Breast epithelium (tissue), 4 donors: ENCODE measurements around the gene NXT2. TPM values are rescaled to one million over a fixed set of nuclear protein-coding genes. Genes with fewer than 3 reads are reported as not detected.

Experiments used
- DNase-seq, 2 donors: peaks; one replicate each; pipeline ENCODE4 v3.0.0-alpha.2; 2019; ENCODE audit warnings: low spot score in 2 of 2
- H3K27ac ChIP-seq, 2 donors: fragments of 200-600 bp; sonication (generic) in 1 of 2; one replicate each; pipeline ENCODE4 v1.5.1; 2016 to 2019; ENCODE audit warnings: mild to moderate bottlenecking in 1 of 2
- H3K27me3 ChIP-seq, 2 donors: fragments of 200-600 bp; sonication (generic) in 1 of 2; one replicate each; pipeline versions ENCODE4 v1.5.1 to v1.6.0; 2017 to 2019; ENCODE audit warnings: control low read depth in 1 of 2, mild to moderate bottlenecking in 1 of 2
- H3K36me3 ChIP-seq: fragments of 200-600 bp; one replicate; pipeline ENCODE4 v1.5.1; 2019
- H3K4me1 ChIP-seq, 2 donors: fragments of 200-600 bp; sonication (generic); one replicate each; pipeline ENCODE4 v1.5.1; 2016 to 2019; ENCODE audit warnings: control low read depth in 1 of 2
- H3K4me3 ChIP-seq, 3 donors: fragments of 200-600 bp; sonication (generic); 1 replicate in 2 of 3; 2 replicates in 1 of 3; pipeline ENCODE4 v1.5.1; 2016 to 2019; ENCODE audit warnings: mild to moderate bottlenecking in 3 of 3, moderate library complexity in 2 of 3
- H3K9me3 ChIP-seq, 2 donors: fragments of 200-600 bp; sonication (generic) in 1 of 2; one replicate each; pipeline ENCODE4 v1.5.1; 2016 to 2019; ENCODE audit warnings: control low read depth in 1 of 2
- CTCF ChIP-seq, 3 donors: fragments of 450-650 bp; IDR thresholded peaks; one replicate each; pipeline ENCODE4 v1.5.1; 2016 to 2017; ENCODE audit warnings: antibody characterized with exemption in 3 of 3, mild to moderate bottlenecking in 3 of 3, moderate library complexity in 3 of 3
- POLR2A ChIP-seq: fragments of 450-650 bp; IDR thresholded peaks from one replicate; pipeline ENCODE4 v1.6.1; 2016; ENCODE audit warnings: antibody characterized with exemption, mild to moderate bottlenecking, moderate library complexity
- POLR2AphosphoS5 ChIP-seq, 3 donors: sonication (generic); formaldehyde crosslinking; IDR thresholded peaks; one replicate each; pipeline ENCODE4 v1.6.1; 2017; ENCODE audit warnings: antibody characterized with exemption in 3 of 3
- intact Hi-C: fragments of 100-400 bp; cut with DNase I; formaldehyde crosslinking; loops from one replicate; pipeline ENCODE4 v1.15.1; 2023; ENCODE audit warnings: low total_unique reads
- total RNA-seq, 3 donors: library from RNA; depleted of rRNA; stranded (reverse); fragments of >200 nt; gene quantifications; one replicate each; pipeline ENCODE4 v1.1.0, GENCODE V29; 2016

NXT2 gene
- total RNA-seq, 3 donors from 2014 or later: 9.5 to 17.9 (median 12.3) TPM

- no peaks in the 10 kb centered on the region for H3K9me3 ChIP-seq
- TF ChIP-seq CTCF (IDR thresholded peaks at IDR 0.05): no peak
- TF ChIP-seq POLR2AphosphoS5 (IDR thresholded peaks at IDR 0.05): no peak
- no peak for TF ChIP-seq POLR2A
- H3K27me3 ChIP-seq: peaks cover 0 to 50% of the 10 kb centered on the region in 2 donors
- no peaks in the 10 kb centered on the region for H3K4me1 ChIP-seq
- no peak for DNase-seq
- no peak overlapping the region for H3K4me3 ChIP-seq
- no peaks in the 10 kb centered on the region for H3K36me3 ChIP-seq
- H3K27ac ChIP-seq: no peak overlapping the region
- intact Hi-C loops: no loop called here
Observed at GRCh38 chrX:109577055-109577454, 40.4 kb downstream of the NXT2 start.

DNA sequence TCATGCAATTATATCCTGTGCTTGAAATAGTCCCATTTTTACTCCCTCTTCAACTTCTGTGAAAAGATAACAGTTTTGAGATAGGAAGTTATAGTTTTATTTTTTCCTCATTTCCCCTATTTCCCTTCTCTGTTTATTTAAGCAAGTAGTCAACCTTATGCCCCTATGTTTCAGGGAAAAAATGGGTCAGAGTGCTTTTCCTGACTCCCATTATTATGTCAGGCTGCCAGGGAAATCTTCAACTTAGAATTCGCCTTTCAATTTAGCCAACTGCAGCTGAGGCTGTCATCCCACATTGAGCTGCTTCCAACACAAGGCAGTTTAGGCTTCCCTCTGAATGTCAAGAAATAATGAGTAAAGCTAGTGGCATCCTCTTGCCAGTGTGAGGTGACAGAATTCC, 42.3 kb downstream of the NXT2 start:
- Histone ChIP-seq H3K27ac (no peak overlapping the region), H3K9me3 (no peaks in the 10 kb centered on the region), H3K36me3 (no peaks in the 10 kb centered on the region), H3K4me1 (no peaks in the 10 kb centered on the region), H3K4me3 (no peak overlapping the region), H3K27me3 (peaks cover 0 to 48% of the 10 kb centered on the region in 2 donors)
- DNase-seq: no peak
- intact Hi-C loops: no loop called here
- no peak for TF ChIP-seq POLR2A
- TF ChIP-seq CTCF (IDR thresholded peaks at IDR 0.05): no peak
- TF ChIP-seq POLR2AphosphoS5 (IDR thresholded peaks at IDR 0.05): no peak

GRCh38 chrX:109585488-109585887, 48.8 kb downstream of the NXT2 start:
- no peak for TF ChIP-seq POLR2AphosphoS5 (IDR thresholded peaks at IDR 0.05)
- no peak for TF ChIP-seq CTCF (IDR thresholded peaks at IDR 0.05)
- no peak for TF ChIP-seq POLR2A
- no peaks in the 10 kb centered on the region for H3K36me3 ChIP-seq
- no peak overlapping the region for H3K4me3 ChIP-seq
- peaks cover 0 to 62% of the 10 kb centered on the region in 2 donors for H3K27me3 ChIP-seq
- intact Hi-C loops: no loop called here
- H3K9me3 ChIP-seq: no peaks in the 10 kb centered on the region
- no peaks in the 10 kb centered on the region for H3K4me1 ChIP-seq
- no peak overlapping the region for H3K27ac ChIP-seq
- no peak for DNase-seq

DNA sequence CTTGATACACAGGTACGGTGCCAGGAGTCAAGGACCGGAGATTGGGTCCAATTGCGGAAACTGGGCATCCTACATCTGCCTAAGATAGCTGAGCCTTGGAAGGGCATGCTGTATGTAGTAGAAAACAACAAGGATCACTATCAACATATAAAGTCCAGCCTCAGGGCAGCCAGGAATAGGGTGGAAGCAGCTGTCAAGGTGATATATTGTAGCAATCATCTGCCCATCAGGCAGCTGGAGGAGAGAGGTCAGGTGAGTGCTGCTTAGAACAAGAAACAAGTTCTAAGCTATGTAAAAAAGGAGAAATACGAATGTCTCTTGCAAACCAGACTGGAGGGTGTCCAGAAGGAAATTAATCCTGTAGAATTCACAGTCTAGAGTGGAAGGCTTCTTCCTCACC, 53.5 kb downstream of the NXT2 start:
- Histone ChIP-seq H3K27ac (no peak overlapping the region), H3K27me3 (peaks cover 0 to 69% of the 10 kb centered on the region in 2 donors), H3K9me3 (no peaks in the 10 kb centered on the region), H3K36me3 (no peaks in the 10 kb centered on the region), H3K4me3 (no peak overlapping the region), H3K4me1 (no peaks in the 10 kb centered on the region)
- DNase-seq: no peak
- intact Hi-C loops: no loop called here
- TF ChIP-seq CTCF (IDR thresholded peaks at IDR 0.05): no peak
- no peak for TF ChIP-seq POLR2A
- no peak for TF ChIP-seq POLR2AphosphoS5 (IDR thresholded peaks at IDR 0.05)

Other genes starting within 250 kb of the NXT2 start
- gene GUCY2F, start 54.8 kb upstream of the NXT2 start, total RNA-seq: not detected
- gene KCNE5, start 88.3 kb downstream of the NXT2 start, total RNA-seq: 1 to 10 TPM in 1 of 3 donors, under 1 TPM in 2; 0.44 to 1.4 (median 0.66) TPM
- gene ACSL4, start 196.4 kb downstream of the NXT2 start, total RNA-seq: 100 to 1,000 TPM in 1 of 3 donors, 10 to 100 TPM in 2; 77.3 to 101 (median 78.9) TPM